GM12873 (cell line): ENCODE results near the gene MMP12.

Experiments used
- TF ChIP-seq, protein P1 (sequence below): IDR thresholded peaks from 2 replicates; pipeline ENCODE4 v1.5.1; 2012; ENCODE audit warnings: low read depth, mild to moderate bottlenecking, moderate library complexity, low read length, control low read depth; ENCODE audit not compliant: insufficient read depth; ENCODE audit errors: missing control alignments

The MMP12 gene

DNA sequence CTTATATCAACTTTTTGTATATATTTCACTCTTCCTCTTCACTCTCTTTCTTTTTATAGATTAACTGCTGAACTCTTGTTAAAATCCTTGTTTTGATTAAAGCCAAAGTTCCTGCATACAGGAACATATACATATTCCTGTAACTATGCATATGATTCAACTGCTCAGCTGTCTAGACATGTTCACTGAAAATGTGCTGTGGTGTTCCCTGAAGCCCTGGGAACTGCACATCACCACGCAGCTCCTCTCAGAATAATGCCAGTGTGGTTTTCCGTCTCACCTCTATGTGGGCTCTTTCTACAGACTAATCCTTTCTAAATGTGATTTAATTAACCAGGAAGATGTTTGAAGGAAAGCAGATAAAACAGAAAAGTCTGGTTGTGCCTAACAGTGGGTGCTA lies 25.6 kb upstream of the MMP12 start:
- TF ChIP-seq, protein P1, sequence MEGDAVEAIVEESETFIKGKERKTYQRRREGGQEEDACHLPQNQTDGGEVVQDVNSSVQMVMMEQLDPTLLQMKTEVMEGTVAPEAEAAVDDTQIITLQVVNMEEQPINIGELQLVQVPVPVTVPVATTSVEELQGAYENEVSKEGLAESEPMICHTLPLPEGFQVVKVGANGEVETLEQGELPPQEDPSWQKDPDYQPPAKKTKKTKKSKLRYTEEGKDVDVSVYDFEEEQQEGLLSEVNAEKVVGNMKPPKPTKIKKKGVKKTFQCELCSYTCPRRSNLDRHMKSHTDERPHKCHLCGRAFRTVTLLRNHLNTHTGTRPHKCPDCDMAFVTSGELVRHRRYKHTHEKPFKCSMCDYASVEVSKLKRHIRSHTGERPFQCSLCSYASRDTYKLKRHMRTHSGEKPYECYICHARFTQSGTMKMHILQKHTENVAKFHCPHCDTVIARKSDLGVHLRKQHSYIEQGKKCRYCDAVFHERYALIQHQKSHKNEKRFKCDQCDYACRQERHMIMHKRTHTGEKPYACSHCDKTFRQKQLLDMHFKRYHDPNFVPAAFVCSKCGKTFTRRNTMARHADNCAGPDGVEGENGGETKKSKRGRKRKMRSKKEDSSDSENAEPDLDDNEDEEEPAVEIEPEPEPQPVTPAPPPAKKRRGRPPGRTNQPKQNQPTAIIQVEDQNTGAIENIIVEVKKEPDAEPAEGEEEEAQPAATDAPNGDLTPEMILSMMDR = no peak

DNA sequence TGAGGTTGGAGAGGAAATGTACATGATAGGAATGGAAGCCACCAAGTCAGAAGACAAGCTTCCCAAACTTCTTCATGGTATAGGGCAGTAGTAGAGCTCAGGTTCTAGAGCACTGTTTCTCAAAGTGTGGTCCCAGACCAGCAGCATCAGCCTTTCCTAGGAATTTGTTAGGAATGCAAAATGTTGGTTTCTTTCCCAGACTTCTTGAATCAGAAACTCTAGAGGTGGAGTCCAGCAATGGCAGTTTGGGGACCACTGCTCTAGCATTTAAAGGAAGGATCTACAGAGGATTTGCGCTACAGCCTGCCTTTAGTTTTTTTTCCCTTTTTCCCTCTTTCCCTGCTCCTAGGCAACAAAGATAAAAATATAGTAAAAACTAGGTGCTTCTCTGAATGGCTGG lies 17.0 kb upstream of the MMP12 start:
- TF ChIP-seq, protein P1 = no peak

DNA sequence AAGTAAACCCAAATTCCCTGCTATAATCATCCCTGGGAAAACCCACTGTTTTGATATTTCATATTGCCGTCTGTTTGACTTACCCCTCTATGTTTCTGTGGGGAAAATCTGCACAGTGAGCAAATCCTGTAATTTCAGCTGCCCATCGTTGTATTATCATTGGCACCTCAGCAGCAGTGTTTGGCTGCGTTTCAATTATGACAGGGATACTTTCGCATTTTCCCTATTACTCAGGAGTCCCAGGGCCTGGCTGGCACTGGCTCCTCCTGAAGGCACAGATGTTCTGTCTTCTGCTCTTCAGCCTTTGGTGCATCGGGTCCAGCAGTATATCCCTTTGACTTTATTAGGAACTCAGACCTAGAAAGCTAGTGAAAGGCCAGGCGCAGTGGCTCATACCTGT lies 12.2 kb upstream of the MMP12 start:
- TF ChIP-seq, protein P1 = no peak

DNA sequence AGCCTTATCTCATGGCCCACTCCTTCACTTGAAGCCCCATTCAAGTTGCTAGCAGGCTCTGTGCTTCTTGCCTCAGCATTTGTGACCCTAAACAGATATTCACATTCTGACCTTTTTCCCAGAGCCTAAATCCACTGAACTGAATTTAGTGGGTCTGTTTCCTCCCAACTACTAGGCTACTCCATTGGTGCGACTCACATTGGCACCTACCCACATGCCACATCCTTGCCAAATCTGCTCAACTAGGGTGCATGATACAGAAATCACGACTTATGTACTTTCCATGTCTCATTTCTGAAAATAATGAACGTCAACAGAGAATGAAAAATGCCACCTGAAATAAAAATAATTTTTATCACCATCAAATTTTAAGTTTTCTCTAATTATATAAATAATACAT lies 8.4 kb upstream of the MMP12 start:
- TF ChIP-seq, protein P1 = no peak

DNA sequence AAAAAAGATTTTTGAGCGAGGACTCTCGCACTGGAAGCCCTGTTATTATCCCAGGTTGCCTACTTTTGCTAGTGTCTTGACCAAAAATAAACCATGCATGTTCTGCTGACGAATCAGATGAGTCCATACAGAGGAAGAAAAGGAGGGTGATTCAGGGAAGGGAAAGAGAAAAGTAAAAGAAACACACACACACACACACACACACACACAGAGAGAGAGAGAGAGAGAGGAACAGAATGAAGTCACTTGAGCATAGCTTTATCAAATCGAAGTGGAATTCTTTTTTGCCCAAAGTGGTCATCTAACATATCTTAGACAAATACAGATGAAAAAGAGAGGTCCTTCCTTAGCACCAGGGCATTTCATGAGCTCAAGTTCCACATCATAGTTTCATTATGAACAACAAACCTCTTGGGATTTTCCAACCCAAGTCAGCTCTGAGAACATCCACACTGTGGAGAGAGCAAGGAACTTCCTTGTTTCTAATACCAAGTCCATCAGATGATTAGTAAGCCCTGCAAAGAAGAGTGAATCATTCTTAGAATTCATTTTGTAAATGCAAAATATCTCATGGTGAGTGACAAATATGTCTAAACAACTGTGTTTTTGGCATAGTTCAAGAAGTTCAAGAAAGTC lies 7.7 kb upstream of the MMP12 start:
- TF ChIP-seq, protein P1 = no peak

DNA sequence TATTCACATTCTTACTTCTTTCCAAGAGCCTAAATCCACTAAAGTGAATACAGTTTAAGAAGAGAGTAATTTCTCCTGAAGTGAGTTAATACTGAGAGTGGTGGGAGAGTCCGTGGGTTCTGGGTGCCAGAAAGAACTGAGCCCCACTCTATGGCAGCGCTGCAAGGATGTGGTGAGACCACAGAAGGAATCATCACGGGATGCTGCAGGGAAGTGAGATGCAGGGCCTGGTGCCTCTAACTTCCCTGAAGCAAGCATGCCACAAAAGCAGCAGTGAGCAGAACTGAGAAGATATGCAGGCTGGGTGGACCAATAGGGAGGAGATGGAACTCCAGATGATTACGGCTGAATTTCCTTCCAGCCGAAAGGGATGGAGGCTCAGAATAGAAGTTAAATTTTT lies 5.0 kb upstream of the MMP12 start:
- TF ChIP-seq, protein P1 = no peak

DNA sequence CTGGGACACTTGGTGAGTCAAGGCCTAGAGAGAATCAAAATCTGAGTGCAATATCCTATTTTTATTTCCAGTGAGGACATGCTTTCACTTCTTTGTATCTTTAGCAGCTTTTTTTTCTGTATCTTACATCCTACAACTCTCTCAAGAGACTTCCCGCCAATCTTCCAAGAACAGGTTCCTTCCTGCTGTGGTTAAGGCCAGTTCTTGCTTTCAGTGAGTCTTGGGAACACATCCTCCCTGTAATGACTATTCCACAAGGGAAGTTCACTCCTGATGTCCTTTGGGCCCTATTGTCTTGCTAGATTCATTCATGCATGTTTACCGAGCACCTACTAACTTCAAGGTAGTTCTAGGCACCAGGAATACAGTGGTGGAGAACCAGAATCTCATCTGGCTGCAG lies 3.8 kb upstream of the MMP12 start:
- TF ChIP-seq, protein P1 = no peak
